ENCODE data around the gene NKX6-1.
A peak's percentile ranks its signal among the peaks of the same experiment; 100 is the strongest.

Gene NKX6-1

GRCh38 chr4:84499624-84499982, 511 bp upstream of the NKX6-1 start:
- Histone ChIP-seq H3K4me1 (ENCODE audit: insufficient read depth, insufficient read length) (peaks cover 6% of the 10 kb centered on the region), H3K36me3 (ENCODE audit: insufficient read depth, insufficient read length, low read length) (no peaks in the 10 kb centered on the region), H3K4me3 (ENCODE audit: insufficient read length, low read depth) (peak overlapping the region; percentile 37), H3K9me3 (ENCODE audit: insufficient read depth, low read length) (no peaks in the 10 kb centered on the region), H3K27me3 (ENCODE audit: insufficient read depth, insufficient read length) (peaks cover 87% of the 10 kb centered on the region), H3K9ac (ENCODE audit: insufficient read length, low read depth) (no peak overlapping the region)
- DNase-seq (ENCODE audit: low read depth, low spot score), result no peak
- TF ChIP-seq SUZ12 (IDR thresholded peaks at IDR 0.05; ENCODE audit: extremely low read depth, insufficient read depth, insufficient read length), result no peak
- no peak for TF ChIP-seq ZNF274 (IDR thresholded peaks at IDR 0.05; ENCODE audit: low read depth, low read length)
- TF ChIP-seq YY1 (IDR thresholded peaks at IDR 0.05; ENCODE audit: insufficient read depth, insufficient read length), result no peak

GRCh38 chr4:84498203-84498934, 723 bp downstream of the NKX6-1 start:
- H3K9ac ChIP-seq (ENCODE audit: insufficient read length, low read depth), result peak overlapping the region; percentile 64
- no peaks in the 10 kb centered on the region for H3K9me3 ChIP-seq (ENCODE audit: insufficient read depth, low read length)
- H3K36me3 ChIP-seq (ENCODE audit: insufficient read depth, insufficient read length, low read length), result no peaks in the 10 kb centered on the region
- H3K27me3 ChIP-seq (ENCODE audit: insufficient read depth, insufficient read length), result peaks cover 95% of the 10 kb centered on the region
- H3K4me3 ChIP-seq (ENCODE audit: insufficient read length, low read depth), result peak overlapping the region; percentile 53
- peaks cover 6% of the 10 kb centered on the region for H3K4me1 ChIP-seq (ENCODE audit: insufficient read depth, insufficient read length)
- DNase-seq (ENCODE audit: low read depth, low spot score), result no peak
- TF ChIP-seq SUZ12 (IDR thresholded peaks at IDR 0.05; ENCODE audit: extremely low read depth, insufficient read depth, insufficient read length) (no peak), YY1 (IDR thresholded peaks at IDR 0.05; ENCODE audit: insufficient read depth, insufficient read length) (no peak), ZNF274 (IDR thresholded peaks at IDR 0.05; ENCODE audit: low read depth, low read length) (no peak)

GRCh38 chr4:84497504-84498202, 1.4 kb downstream of the NKX6-1 start:
- DNase-seq (ENCODE audit: low read depth, low spot score), result no peak
- Histone ChIP-seq H3K9me3 (ENCODE audit: insufficient read depth, low read length) (no peaks in the 10 kb centered on the region), H3K4me1 (ENCODE audit: insufficient read depth, insufficient read length) (peaks cover 6% of the 10 kb centered on the region), H3K4me3 (ENCODE audit: insufficient read length, low read depth) (peak overlapping the region; percentile 53), H3K27me3 (ENCODE audit: insufficient read depth, insufficient read length) (peaks cover 95% of the 10 kb centered on the region), H3K36me3 (ENCODE audit: insufficient read depth, insufficient read length, low read length) (no peaks in the 10 kb centered on the region), H3K9ac (ENCODE audit: insufficient read length, low read depth) (peak overlapping the region; percentile 64)
- TF ChIP-seq SUZ12 (IDR thresholded peaks at IDR 0.05; ENCODE audit: extremely low read depth, insufficient read depth, insufficient read length) (no peak), ZNF274 (IDR thresholded peaks at IDR 0.05; ENCODE audit: low read depth, low read length) (no peak), YY1 (IDR thresholded peaks at IDR 0.05; ENCODE audit: insufficient read depth, insufficient read length) (no peak)

DNA sequence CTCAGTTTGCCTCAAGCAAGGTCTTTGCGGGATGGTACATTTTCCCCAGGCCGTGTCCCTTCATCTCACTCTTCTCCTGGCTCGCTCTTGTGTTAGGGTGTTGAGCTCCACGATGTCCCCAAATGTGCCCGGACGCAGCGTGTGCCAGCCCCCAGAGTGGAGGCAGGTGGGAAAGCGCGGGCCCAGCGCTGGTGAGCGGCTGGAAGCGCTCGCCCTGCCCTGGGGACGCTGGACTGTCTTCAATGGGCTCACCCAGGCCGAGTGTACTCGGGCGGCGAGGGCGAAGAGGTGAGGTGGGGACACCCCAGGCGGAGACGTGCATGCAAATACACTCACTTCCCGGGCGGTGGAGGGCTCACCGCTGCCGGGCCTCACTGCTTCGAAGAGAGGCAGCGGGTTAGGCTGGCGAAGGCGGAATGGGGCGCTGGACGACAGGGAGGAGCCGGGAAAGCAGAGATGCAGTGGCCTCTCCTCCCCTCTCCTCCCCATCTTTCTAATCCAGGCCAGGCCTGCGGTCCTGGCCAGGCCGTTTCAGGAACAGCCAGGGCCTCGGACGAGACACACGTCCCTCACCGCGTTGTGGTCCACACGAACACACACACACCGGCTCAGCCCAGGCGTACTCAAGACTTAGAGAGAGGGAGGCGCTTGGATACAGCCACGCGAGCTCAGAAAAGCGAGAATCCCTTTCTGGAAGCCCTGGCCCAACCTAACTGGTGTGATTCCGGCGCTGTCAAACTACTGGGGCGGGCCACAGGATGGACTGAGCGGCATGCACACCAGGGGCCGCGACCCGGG, 2.2 kb downstream of the NKX6-1 start:
- Histone ChIP-seq H3K27me3 (ENCODE audit: insufficient read depth, insufficient read length) (peaks cover 95% of the 10 kb centered on the region), H3K9ac (ENCODE audit: insufficient read length, low read depth) (peak overlapping the region; percentile 64), H3K4me3 (ENCODE audit: insufficient read length, low read depth) (peak overlapping the region; percentile 37), H3K9me3 (ENCODE audit: insufficient read depth, low read length) (no peaks in the 10 kb centered on the region), H3K36me3 (ENCODE audit: insufficient read depth, insufficient read length, low read length) (no peaks in the 10 kb centered on the region), H3K4me1 (ENCODE audit: insufficient read depth, insufficient read length) (peaks cover 5% of the 10 kb centered on the region)
- no peak for DNase-seq (ENCODE audit: low read depth, low spot score)
- no peak for TF ChIP-seq SUZ12 (IDR thresholded peaks at IDR 0.05; ENCODE audit: extremely low read depth, insufficient read depth, insufficient read length)
- TF ChIP-seq ZNF274 (IDR thresholded peaks at IDR 0.05; ENCODE audit: low read depth, low read length), result no peak
- no peak for TF ChIP-seq YY1 (IDR thresholded peaks at IDR 0.05; ENCODE audit: insufficient read depth, insufficient read length)

DNA sequence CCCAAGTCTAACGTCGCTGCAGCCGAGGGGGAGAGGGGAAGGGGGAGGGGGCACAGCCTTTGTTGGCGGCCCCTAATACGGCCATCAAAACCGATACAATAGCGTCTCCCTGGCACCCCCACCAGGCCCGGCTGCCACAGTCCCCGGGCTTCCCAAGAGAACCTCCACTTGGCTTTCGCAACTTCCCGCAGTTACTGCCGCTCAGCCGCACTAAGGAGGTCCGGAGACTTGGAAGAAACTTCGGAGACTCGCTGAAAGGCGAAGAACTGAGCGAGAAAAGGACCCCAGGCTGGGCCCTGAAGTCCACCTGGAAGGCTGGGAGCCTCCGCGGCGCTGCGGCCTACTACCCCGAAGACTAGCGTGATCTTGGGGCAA, 2.8 kb downstream of the NKX6-1 start:
- H3K9ac ChIP-seq (ENCODE audit: insufficient read length, low read depth), result peak overlapping the region; percentile 36
- TF ChIP-seq YY1 (IDR thresholded peaks at IDR 0.05; ENCODE audit: insufficient read depth, insufficient read length), result no peak
- TF ChIP-seq SUZ12 (IDR thresholded peaks at IDR 0.05; ENCODE audit: extremely low read depth, insufficient read depth, insufficient read length), result no peak
- no peak for TF ChIP-seq ZNF274 (IDR thresholded peaks at IDR 0.05; ENCODE audit: low read depth, low read length)
- H3K36me3 ChIP-seq (ENCODE audit: insufficient read depth, insufficient read length, low read length), result no peaks in the 10 kb centered on the region
- no peaks in the 10 kb centered on the region for H3K9me3 ChIP-seq (ENCODE audit: insufficient read depth, low read length)
- no peak for DNase-seq (ENCODE audit: low read depth, low spot score)
- peak overlapping the region; percentile 37 for H3K4me3 ChIP-seq (ENCODE audit: insufficient read length, low read depth)
- peaks cover 95% of the 10 kb centered on the region for H3K27me3 ChIP-seq (ENCODE audit: insufficient read depth, insufficient read length)
- H3K4me1 ChIP-seq (ENCODE audit: insufficient read depth, insufficient read length), result peaks cover 3% of the 10 kb centered on the region

DNA sequence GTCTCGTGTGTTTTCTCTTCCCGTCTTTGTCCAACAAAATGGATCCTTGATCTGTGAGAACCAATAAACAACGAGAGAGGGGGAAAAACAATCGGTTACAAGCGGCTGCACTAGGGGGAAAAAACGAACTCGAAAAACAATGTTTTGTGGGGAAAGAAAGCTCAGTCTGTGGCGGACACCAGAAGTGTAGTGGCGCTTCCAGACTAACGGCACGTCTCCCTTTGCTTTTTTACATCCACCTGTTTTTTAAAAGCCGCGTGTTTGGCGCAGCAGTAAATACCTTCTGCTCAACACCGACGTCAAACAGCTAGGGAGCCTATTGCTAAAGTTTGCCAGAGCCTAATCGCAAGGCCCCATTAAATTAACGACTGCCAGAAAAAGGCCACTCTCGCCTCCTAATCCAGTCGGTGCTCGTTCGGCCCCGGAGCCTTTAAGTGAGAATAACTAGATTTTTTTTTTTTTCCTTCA, 3.3 kb downstream of the NKX6-1 start:
- Histone ChIP-seq H3K9me3 (ENCODE audit: insufficient read depth, low read length) (no peaks in the 10 kb centered on the region), H3K27me3 (ENCODE audit: insufficient read depth, insufficient read length) (peaks cover 95% of the 10 kb centered on the region), H3K4me1 (ENCODE audit: insufficient read depth, insufficient read length) (peaks cover 3% of the 10 kb centered on the region), H3K4me3 (ENCODE audit: insufficient read length, low read depth) (no peak overlapping the region), H3K9ac (ENCODE audit: insufficient read length, low read depth) (no peak overlapping the region), H3K36me3 (ENCODE audit: insufficient read depth, insufficient read length, low read length) (no peaks in the 10 kb centered on the region)
- no peak for DNase-seq (ENCODE audit: low read depth, low spot score)
- no peak for TF ChIP-seq YY1 (IDR thresholded peaks at IDR 0.05; ENCODE audit: insufficient read depth, insufficient read length)
- TF ChIP-seq ZNF274 (IDR thresholded peaks at IDR 0.05; ENCODE audit: low read depth, low read length), result no peak
- TF ChIP-seq SUZ12 (IDR thresholded peaks at IDR 0.05; ENCODE audit: extremely low read depth, insufficient read depth, insufficient read length), result no peak

Data from NT2/D1 (cell line).